DOHH2 (cell line): ENCODE results near the gene LAIR2.

ENCODE experiments used
- CTCF ChIP-seq: fragments of 200-600 bp; sonication (generic); IDR thresholded peaks from one replicate; pipeline ENCODE4 v1.5.1; 2014; ENCODE audit warnings: antibody characterized with exemption, mild to moderate bottlenecking, low read depth, low read length; ENCODE audit not compliant: poor library complexity, severe bottlenecking
- EZH2phosphoT487 ChIP-seq: fragments of 200-600 bp; sonication (generic); IDR thresholded peaks from 2 replicates; pipeline ENCODE4 v1.6.1; 2017; ENCODE audit warnings: borderline replicate concordance, mild to moderate bottlenecking, antibody characterized with exemption, low read length, moderate library complexity, mixed read lengths

- TF ChIP-seq CTCF = no peak
- TF ChIP-seq EZH2phosphoT487 = no peak
These were observed 12.5 kb downstream of the LAIR2 start for GRCh38 chr19:54515156-54515555.
